ENCODE measurements around the gene DIS3L2. TPM values are rescaled to one million over a fixed set of nuclear protein-coding genes. Genes with fewer than 3 reads are reported as not detected.

DIS3L2 gene
- total RNA-seq, 1 donor from 2014 or later = 34.3 TPM

GRCh38 chr2:231923951-231924888 is 37.3 kb upstream of the DIS3L2 start:
- no peaks in the 10 kb centered on the region for H3K9me3 Mint-ChIP-seq (ENCODE audit: unreplicated experiment)
- no peaks in the 10 kb centered on the region for H3K36me3 Mint-ChIP-seq (ENCODE audit: unreplicated experiment)
- H3K4me1 Mint-ChIP-seq (ENCODE audit: unreplicated experiment) = peaks cover 6% of the 10 kb centered on the region
- no peak for DNase-seq (ENCODE audit: extremely low spot score, unreplicated experiment)
- TF ChIP-seq, protein P1, sequence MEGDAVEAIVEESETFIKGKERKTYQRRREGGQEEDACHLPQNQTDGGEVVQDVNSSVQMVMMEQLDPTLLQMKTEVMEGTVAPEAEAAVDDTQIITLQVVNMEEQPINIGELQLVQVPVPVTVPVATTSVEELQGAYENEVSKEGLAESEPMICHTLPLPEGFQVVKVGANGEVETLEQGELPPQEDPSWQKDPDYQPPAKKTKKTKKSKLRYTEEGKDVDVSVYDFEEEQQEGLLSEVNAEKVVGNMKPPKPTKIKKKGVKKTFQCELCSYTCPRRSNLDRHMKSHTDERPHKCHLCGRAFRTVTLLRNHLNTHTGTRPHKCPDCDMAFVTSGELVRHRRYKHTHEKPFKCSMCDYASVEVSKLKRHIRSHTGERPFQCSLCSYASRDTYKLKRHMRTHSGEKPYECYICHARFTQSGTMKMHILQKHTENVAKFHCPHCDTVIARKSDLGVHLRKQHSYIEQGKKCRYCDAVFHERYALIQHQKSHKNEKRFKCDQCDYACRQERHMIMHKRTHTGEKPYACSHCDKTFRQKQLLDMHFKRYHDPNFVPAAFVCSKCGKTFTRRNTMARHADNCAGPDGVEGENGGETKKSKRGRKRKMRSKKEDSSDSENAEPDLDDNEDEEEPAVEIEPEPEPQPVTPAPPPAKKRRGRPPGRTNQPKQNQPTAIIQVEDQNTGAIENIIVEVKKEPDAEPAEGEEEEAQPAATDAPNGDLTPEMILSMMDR (IDR thresholded peaks at IDR 0.05) = no peak
- no peak overlapping the region for H3K4me3 Mint-ChIP-seq (ENCODE audit: unreplicated experiment)
- peaks cover 68% of the 10 kb centered on the region for H3K27me3 Mint-ChIP-seq (ENCODE audit: unreplicated experiment)
- H3K27ac Mint-ChIP-seq (ENCODE audit: unreplicated experiment) = no peak overlapping the region

- Mint-ChIP-seq H3K9me3 (ENCODE audit: unreplicated experiment) (no peaks in the 10 kb centered on the region), H3K36me3 (ENCODE audit: unreplicated experiment) (no peaks in the 10 kb centered on the region), H3K27me3 (ENCODE audit: unreplicated experiment) (peaks cover 66% of the 10 kb centered on the region), H3K4me1 (ENCODE audit: unreplicated experiment) (peaks cover 6% of the 10 kb centered on the region), H3K27ac (ENCODE audit: unreplicated experiment) (no peak overlapping the region), H3K4me3 (ENCODE audit: unreplicated experiment) (no peak overlapping the region)
- no peak for DNase-seq (ENCODE audit: extremely low spot score, unreplicated experiment)
- TF ChIP-seq, protein P1 (IDR thresholded peaks at IDR 0.05) = no peak
Observed at GRCh38 chr2:231924889-231925275, 36.6 kb upstream of the DIS3L2 start.

DNA sequence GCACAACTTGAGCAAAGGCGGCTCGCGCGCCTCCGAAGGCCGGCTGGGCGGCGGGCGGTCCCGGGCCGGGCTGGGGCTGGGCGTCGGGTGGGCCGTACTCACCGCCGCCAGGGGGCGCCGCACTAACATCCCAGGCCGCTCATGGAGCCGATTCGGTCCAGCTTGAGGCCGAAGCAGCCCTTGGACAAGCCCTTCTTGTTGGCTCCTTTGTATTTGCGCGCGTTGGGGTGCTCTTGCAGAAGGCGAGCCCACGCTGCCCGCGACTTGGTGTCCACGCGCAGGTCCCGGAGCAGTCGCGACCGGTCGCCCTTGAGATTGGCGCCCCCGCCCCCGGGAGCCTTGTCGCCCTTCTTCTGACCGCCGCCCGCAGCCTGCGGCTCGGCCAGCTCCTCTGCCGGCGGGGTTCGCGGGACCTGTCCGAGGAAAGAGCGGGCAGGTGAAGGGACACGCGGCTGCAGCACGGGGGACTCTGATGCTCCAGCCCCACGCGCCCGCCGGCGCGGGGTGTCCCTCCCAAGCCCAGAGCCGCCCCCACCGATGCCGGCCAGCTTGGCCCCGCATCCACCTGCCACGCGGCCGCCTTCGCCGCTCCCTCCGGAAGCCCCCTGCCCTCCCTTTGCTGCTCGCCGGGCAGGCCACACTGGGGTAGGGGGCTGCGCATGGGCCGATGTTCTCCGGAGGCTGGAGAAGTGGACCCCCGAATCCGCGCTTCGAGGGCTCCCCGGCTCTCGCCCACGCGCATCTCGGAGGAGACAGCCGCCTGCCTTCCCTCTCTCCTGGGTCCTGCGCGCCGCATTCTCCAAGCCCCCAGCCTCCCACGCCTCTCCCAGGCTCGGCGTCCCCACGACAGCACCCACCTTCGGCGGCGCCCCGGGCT is 36.0 kb upstream of the DIS3L2 start:
- H3K27ac Mint-ChIP-seq (ENCODE audit: unreplicated experiment) = no peak overlapping the region
- H3K4me3 Mint-ChIP-seq (ENCODE audit: unreplicated experiment) = peak overlapping the region; percentile 52
- DNase-seq (ENCODE audit: extremely low spot score, unreplicated experiment) = peak; percentile 95

GRCh38 chr2:231926180-231926741 is 35.3 kb upstream of the DIS3L2 start, which contains the start of gene NPPC:
TSS of gene NPPC (minus strand) at chr2:231926396. CDS start at chr2:231926249, 147 bp downstream.
- H3K9me3 Mint-ChIP-seq (ENCODE audit: unreplicated experiment) = no peaks in the 10 kb centered on the region
- TF ChIP-seq, protein P1 (IDR thresholded peaks at IDR 0.05) = peak; percentile 53
- H3K4me1 Mint-ChIP-seq (ENCODE audit: unreplicated experiment) = peaks cover 6% of the 10 kb centered on the region
- H3K27me3 Mint-ChIP-seq (ENCODE audit: unreplicated experiment) = peaks cover 67% of the 10 kb centered on the region
- no peaks in the 10 kb centered on the region for H3K36me3 Mint-ChIP-seq (ENCODE audit: unreplicated experiment)
- peak within 1 kb of the TSS; percentile 53 for H3K4me3 Mint-ChIP-seq (ENCODE audit: unreplicated experiment)
- no peak within 1 kb of the TSS for H3K27ac Mint-ChIP-seq (ENCODE audit: unreplicated experiment)
- DNase-seq (ENCODE audit: extremely low spot score, unreplicated experiment) = no peak

More for the DNA sequence above, 36.0 kb upstream of the DIS3L2 start:
- H3K4me1 Mint-ChIP-seq (ENCODE audit: unreplicated experiment) = peaks cover 6% of the 10 kb centered on the region
- H3K27me3 Mint-ChIP-seq (ENCODE audit: unreplicated experiment) = peaks cover 62% of the 10 kb centered on the region
- TF ChIP-seq, protein P1 (IDR thresholded peaks at IDR 0.05) = peak; percentile 97
- no peaks in the 10 kb centered on the region for H3K9me3 Mint-ChIP-seq (ENCODE audit: unreplicated experiment)
- H3K36me3 Mint-ChIP-seq (ENCODE audit: unreplicated experiment) = no peaks in the 10 kb centered on the region
